MM.1S (cell line): Measurements from ENCODE around the gene KLHL13.
A peak's percentile ranks its signal among the peaks of the same experiment; 100 is the strongest.

Experiments
- DNase-seq: peaks from one replicate; pipeline ENCODE4 v3.0.0-alpha.2; 2015
- H2AFZ ChIP-seq: fragments of 300-600 bp; sonication (generic); 2 replicates; pipeline ENCODE4 v1.6.0; 2016; ENCODE audit warnings: antibody characterized with exemption, low read length
- H3F3A ChIP-seq: fragments of 300-600 bp; sonication (generic); 2 replicates; pipeline ENCODE4 v1.6.1; 2016; ENCODE audit warnings: mild to moderate bottlenecking, antibody characterized with exemption, low read length, moderate library complexity, mixed read lengths; ENCODE audit not compliant: insufficient read depth
- H3K27ac ChIP-seq: fragments of 300-600 bp; sonication (generic); 2 replicates; pipeline ENCODE4 v1.5.1; 2016; ENCODE audit warnings: mild to moderate bottlenecking, low read length
- H3K27me3 ChIP-seq: fragments of 300-600 bp; sonication (generic); replicated peaks from 2 replicates; pipeline ENCODE4 v1.6.0; 2016; ENCODE audit warnings: low read length; ENCODE audit not compliant: insufficient read depth
- H3K36me3 ChIP-seq: fragments of 300-600 bp; sonication (generic); replicated peaks from 2 replicates; pipeline ENCODE4 v1.6.1; 2016; ENCODE audit warnings: mild to moderate bottlenecking, low read length, mixed read lengths; ENCODE audit not compliant: insufficient read depth
- H3K4me1 ChIP-seq: fragments of 300-600 bp; sonication (generic); 2 replicates; pipeline ENCODE4 v1.6.1; 2016; ENCODE audit warnings: low read length, mixed read lengths
- H3K4me2 ChIP-seq: fragments of 300-600 bp; sonication (generic); 2 replicates; pipeline ENCODE4 v1.6.0; 2016; ENCODE audit warnings: low read depth, low read length
- H3K4me3 ChIP-seq: fragments of 300-600 bp; sonication (generic); 2 replicates; pipeline ENCODE4 v1.5.1; 2016; ENCODE audit warnings: low read length, mixed read lengths
- H3K79me2 ChIP-seq: fragments of 300-600 bp; sonication (generic); 2 replicates; pipeline ENCODE4 v1.6.1; 2016; ENCODE audit warnings: mixed run types, low read length, mixed read lengths
- H3K9ac ChIP-seq: fragments of 300-600 bp; sonication (generic); 2 replicates; pipeline ENCODE4 v1.6.1; 2016; ENCODE audit warnings: low read length, mixed read lengths
- H3K9me2 ChIP-seq: fragments of 300-600 bp; sonication (generic); replicated peaks from 2 replicates; pipeline ENCODE4 v1.6.1; 2016; ENCODE audit warnings: mild to moderate bottlenecking, low read length, mixed read lengths; ENCODE audit not compliant: insufficient read depth
- H3K9me3 ChIP-seq: fragments of 300-600 bp; sonication (generic); replicated peaks from 2 replicates; pipeline ENCODE4 v1.6.1; 2016; ENCODE audit warnings: mild to moderate bottlenecking, low read length, mixed read lengths; ENCODE audit not compliant: insufficient read depth
- H4K20me1 ChIP-seq: fragments of 300-600 bp; sonication (generic); 2 replicates; pipeline ENCODE4 v1.6.1; 2016; ENCODE audit warnings: mild to moderate bottlenecking, low read length, moderate library complexity, mixed read lengths; ENCODE audit not compliant: insufficient read depth
- EZH2 ChIP-seq: fragments of 300-600 bp; sonication (generic); optimal IDR thresholded peaks from 2 replicates; pipeline ENCODE3; 2017; ENCODE audit warnings: low read depth, mild to moderate bottlenecking, antibody characterized with exemption, low read length, mixed read lengths
- EZH2phosphoT487 ChIP-seq: fragments of 300-600 bp; sonication (generic); IDR thresholded peaks from 2 replicates; pipeline ENCODE4 v1.6.1; 2018; ENCODE audit warnings: antibody characterized with exemption, low read length
- TF ChIP-seq, protein P1 (sequence below): fragments of 300-600 bp; sonication (generic); IDR thresholded peaks from 2 replicates; pipeline ENCODE4 v1.5.1; 2016; ENCODE audit warnings: antibody characterized with exemption, low read length, mixed read lengths

Gene KLHL13

GRCh38 chrX:118116713-118117550 is at the start of gene KLHL13:
Gene KLHL13, minus strand, starts transcription at chrX:118116810. Its CDS starts 88,337 bp downstream, at chrX:118028473.
- no peaks in the 10 kb centered on the region for H3K79me2 ChIP-seq
- H4K20me1 ChIP-seq = no peaks in the 10 kb centered on the region
- no peaks in the 10 kb centered on the region for H3K27me3 ChIP-seq
- no peaks in the 10 kb centered on the region; the same call in 1 of the 2 replicates for H3K9me3 ChIP-seq
- H3K4me1 ChIP-seq = no peaks in the 10 kb centered on the region
- peak within 1 kb of the TSS; percentile 75 for H2AFZ ChIP-seq
- DNase-seq = no peak
- no peaks in the 10 kb centered on the region for H3K9me2 ChIP-seq
- no peaks in the 10 kb centered on the region for H3F3A ChIP-seq
- H3K27ac ChIP-seq = no peak within 1 kb of the TSS
- no peaks in the 10 kb centered on the region for H3K36me3 ChIP-seq
- peak within 1 kb of the TSS; percentile 31; the same call in 1 of the 2 replicates for H3K9ac ChIP-seq
- peak within 1 kb of the TSS; percentile 57 for H3K4me3 ChIP-seq
- TF ChIP-seq EZH2 = no peak
- TF ChIP-seq, protein P1, sequence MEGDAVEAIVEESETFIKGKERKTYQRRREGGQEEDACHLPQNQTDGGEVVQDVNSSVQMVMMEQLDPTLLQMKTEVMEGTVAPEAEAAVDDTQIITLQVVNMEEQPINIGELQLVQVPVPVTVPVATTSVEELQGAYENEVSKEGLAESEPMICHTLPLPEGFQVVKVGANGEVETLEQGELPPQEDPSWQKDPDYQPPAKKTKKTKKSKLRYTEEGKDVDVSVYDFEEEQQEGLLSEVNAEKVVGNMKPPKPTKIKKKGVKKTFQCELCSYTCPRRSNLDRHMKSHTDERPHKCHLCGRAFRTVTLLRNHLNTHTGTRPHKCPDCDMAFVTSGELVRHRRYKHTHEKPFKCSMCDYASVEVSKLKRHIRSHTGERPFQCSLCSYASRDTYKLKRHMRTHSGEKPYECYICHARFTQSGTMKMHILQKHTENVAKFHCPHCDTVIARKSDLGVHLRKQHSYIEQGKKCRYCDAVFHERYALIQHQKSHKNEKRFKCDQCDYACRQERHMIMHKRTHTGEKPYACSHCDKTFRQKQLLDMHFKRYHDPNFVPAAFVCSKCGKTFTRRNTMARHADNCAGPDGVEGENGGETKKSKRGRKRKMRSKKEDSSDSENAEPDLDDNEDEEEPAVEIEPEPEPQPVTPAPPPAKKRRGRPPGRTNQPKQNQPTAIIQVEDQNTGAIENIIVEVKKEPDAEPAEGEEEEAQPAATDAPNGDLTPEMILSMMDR = no peak
- peak within 1 kb of the TSS; percentile 55; the same call in 1 of the 2 replicates for H3K4me2 ChIP-seq

GRCh38 chrX:118164138-118164537 is 47.5 kb upstream of the KLHL13 start:
- Histone ChIP-seq H3F3A (no peaks in the 10 kb centered on the region), H4K20me1 (no peaks in the 10 kb centered on the region), H3K27me3 (no peaks in the 10 kb centered on the region), H3K9ac (no peak overlapping the region), H3K36me3 (no peaks in the 10 kb centered on the region), H3K79me2 (no peaks in the 10 kb centered on the region), H3K9me3 (no peaks in the 10 kb centered on the region), H3K4me2 (no peak overlapping the region), H3K27ac (no peak overlapping the region), H3K9me2 (no peaks in the 10 kb centered on the region), H3K4me3 (no peak overlapping the region), H3K4me1 (no peaks in the 10 kb centered on the region), H2AFZ (no peak overlapping the region)
- DNase-seq = no peak
- TF ChIP-seq EZH2 (no peak), EZH2phosphoT487 (no peak)
- TF ChIP-seq, protein P1 = no peak

GRCh38 chrX:118156953-118157608 is 40.5 kb upstream of the KLHL13 start:
- no peak overlapping the region for H3K4me2 ChIP-seq
- H4K20me1 ChIP-seq = no peaks in the 10 kb centered on the region
- TF ChIP-seq, protein P1 = no peak
- no peak for TF ChIP-seq EZH2phosphoT487
- TF ChIP-seq EZH2 = no peak
- H3K27me3 ChIP-seq = no peaks in the 10 kb centered on the region
- H3K79me2 ChIP-seq = no peaks in the 10 kb centered on the region
- no peak overlapping the region for H3K4me3 ChIP-seq
- no peak overlapping the region for H3K27ac ChIP-seq
- no peaks in the 10 kb centered on the region for H3F3A ChIP-seq
- no peak for DNase-seq
- H3K9ac ChIP-seq = no peak overlapping the region
- no peaks in the 10 kb centered on the region for H3K9me3 ChIP-seq
- H3K9me2 ChIP-seq = no peaks in the 10 kb centered on the region
- H3K4me1 ChIP-seq = no peaks in the 10 kb centered on the region
- H3K36me3 ChIP-seq = no peaks in the 10 kb centered on the region
- no peak overlapping the region for H2AFZ ChIP-seq
